Adipocyte (in vitro differentiated cells): ENCODE data around the gene SH3YL1.

Source experiments
- DNase-seq: peaks from one replicate; pipeline ENCODE4 v3.0.0-alpha.2; 2015; ENCODE audit warnings: low read depth
- H3K27me3 ChIP-seq: replicated peaks from 2 replicates; pipeline ENCODE4 v1.7.0; 2013; ENCODE audit warnings: mild to moderate bottlenecking, low read length, moderate library complexity; ENCODE audit not compliant: control insufficient read depth, insufficient read depth
- H3K36me3 ChIP-seq: 2 replicates; pipeline ENCODE4 v1.7.0; 2013; ENCODE audit warnings: low read length, mild to moderate bottlenecking, moderate library complexity; ENCODE audit not compliant: control insufficient read depth, insufficient read depth, severe bottlenecking
- H3K4me1 ChIP-seq: 2 replicates; pipeline ENCODE4 v1.7.0; 2013; ENCODE audit warnings: mild to moderate bottlenecking, low read length, moderate library complexity; ENCODE audit not compliant: control insufficient read depth, insufficient read depth
- H3K4me3 ChIP-seq: 2 replicates; pipeline ENCODE4 v1.7.0; 2013; ENCODE audit warnings: mild to moderate bottlenecking, low read length, moderate library complexity
- H3K9ac ChIP-seq: 2 replicates; pipeline ENCODE4 v1.7.0; 2013; ENCODE audit warnings: mild to moderate bottlenecking, low read length, moderate library complexity
- H3K9me3 ChIP-seq: 2 replicates; pipeline ENCODE4 v1.7.0; 2013; ENCODE audit warnings: mild to moderate bottlenecking, low read length, moderate library complexity; ENCODE audit not compliant: control insufficient read depth

The SH3YL1 gene

DNA sequence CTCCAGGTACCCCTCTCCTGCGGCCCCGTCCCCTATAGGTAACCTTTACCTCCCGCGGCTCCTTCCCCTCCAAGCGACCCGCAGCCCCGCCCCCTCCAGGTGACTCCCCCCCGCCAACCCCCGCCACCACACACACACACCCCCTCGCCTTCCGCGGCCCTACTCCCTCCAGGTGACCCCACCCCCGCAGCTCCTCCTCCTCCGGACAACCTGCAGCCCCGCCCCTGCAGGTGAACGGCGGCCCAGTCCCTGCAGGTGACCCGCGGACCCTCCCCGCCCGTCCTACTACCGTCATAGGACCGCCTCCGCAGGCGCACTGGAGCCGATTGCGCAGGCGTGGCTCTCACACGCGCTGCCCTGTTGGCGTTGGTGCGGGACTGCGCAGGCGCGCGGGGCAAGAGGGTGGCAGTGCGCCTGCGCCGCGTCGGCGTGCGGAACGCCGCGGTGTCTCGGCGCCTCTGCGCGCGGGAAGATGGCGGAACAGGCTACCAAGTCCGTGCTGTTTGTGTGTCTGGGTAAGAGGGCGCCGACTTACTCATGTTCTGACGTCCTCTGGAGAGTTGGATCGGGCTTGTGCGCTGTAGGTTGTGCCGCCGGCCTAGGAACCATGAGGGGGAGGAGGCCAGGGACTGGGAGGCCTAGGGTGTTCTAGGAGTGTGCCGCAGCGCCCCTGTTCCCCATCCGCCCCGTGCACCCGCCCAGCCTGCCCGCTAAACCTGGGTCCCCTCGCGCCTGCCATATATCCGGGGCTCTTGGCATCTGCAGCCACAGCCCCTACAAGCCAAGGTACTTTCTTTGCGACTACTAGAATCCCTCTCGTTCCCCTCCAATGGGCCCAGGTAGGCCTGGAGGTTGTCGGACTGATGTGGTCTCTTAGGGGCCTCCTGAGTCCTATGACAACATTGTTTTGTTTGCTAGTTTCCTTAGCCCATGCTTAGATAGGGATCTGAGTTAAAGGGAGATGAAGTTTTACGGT, 949 bp upstream of the SH3YL1 start, which contains the start of gene ACP1:
TSS of gene ACP1 (plus strand) at position 455 of the 976 bp plus-strand sequence. CDS start at position 473, 18 bp downstream.
- Histone ChIP-seq H3K9ac (peak within 1 kb of the TSS; percentile 87), H3K36me3 (peaks cover 3% of the 10 kb centered on the region), H3K27me3 (no peaks in the 10 kb centered on the region), H3K4me1 (peaks cover 7% of the 10 kb centered on the region), H3K4me3 (peak within 1 kb of the TSS; percentile 94), H3K9me3 (no peaks in the 10 kb centered on the region)
- DNase-seq, result peak; percentile 98

DNA sequence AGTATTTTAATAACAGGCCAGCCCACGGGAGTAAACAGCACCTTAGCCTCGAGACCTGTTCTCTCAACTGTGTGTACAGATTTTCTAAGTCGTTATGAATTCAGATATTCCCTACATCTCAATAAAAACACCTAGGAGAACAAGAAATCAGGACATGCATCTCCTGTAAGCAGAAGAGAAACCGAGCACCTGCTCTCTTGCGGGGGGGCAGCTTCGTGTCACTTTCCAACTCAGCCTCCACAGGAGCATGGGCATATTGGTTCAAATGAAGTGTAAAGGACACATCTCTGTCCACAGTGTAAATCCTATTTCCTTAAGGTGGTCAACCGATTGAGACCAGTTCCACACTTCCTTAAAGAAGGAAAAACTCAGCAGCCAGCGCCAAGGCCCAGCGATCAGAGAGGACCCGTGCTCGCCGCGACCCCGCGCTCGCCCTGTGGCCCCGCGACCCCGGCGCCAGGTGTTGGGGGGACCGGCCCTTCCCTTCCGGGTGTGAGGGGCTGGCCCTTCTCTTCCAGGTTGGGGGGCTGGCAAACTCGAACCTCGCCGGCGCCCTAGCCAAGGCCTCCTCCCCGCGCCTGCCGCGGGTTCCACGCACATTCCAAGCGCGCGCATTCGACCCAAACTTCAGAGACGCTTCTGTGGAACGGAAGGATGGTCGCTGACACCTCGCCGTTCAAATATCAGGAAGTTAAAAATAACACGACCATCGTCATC, 652 bp downstream of the SH3YL1 start:
- Histone ChIP-seq H3K4me1 (peaks cover 7% of the 10 kb centered on the region), H3K36me3 (peaks cover 3% of the 10 kb centered on the region), H3K4me3 (peak overlapping the region; percentile 94), H3K9ac (peak overlapping the region; percentile 81), H3K27me3 (no peaks in the 10 kb centered on the region), H3K9me3 (peaks cover under 1% of the 10 kb centered on the region)
- no peak for DNase-seq

DNA sequence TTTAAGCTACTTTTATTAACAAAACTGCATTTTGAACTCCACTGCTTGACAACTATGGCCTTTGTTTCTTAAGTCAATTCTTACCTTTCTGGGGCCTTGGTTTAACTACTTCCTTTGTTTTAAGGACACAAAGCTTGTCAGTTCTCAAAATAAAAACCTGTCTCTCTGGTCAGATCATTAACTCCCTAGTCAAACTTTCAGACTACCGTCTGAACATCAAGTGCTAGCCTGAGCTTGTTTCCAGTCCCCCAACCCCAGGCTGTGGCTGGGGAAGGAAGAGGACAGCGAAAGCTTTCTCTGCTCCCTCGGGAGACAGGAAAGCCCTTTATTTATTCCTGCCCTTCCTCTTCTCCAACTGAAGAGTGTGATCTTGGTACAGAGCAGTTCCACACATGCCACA, 1.7 kb downstream of the SH3YL1 start:
- Histone ChIP-seq H3K4me1 (peaks cover 7% of the 10 kb centered on the region), H3K4me3 (no peak overlapping the region), H3K27me3 (no peaks in the 10 kb centered on the region), H3K9me3 (peaks cover 7% of the 10 kb centered on the region), H3K9ac (no peak overlapping the region), H3K36me3 (peaks cover 3% of the 10 kb centered on the region)
- no peak for DNase-seq

DNA sequence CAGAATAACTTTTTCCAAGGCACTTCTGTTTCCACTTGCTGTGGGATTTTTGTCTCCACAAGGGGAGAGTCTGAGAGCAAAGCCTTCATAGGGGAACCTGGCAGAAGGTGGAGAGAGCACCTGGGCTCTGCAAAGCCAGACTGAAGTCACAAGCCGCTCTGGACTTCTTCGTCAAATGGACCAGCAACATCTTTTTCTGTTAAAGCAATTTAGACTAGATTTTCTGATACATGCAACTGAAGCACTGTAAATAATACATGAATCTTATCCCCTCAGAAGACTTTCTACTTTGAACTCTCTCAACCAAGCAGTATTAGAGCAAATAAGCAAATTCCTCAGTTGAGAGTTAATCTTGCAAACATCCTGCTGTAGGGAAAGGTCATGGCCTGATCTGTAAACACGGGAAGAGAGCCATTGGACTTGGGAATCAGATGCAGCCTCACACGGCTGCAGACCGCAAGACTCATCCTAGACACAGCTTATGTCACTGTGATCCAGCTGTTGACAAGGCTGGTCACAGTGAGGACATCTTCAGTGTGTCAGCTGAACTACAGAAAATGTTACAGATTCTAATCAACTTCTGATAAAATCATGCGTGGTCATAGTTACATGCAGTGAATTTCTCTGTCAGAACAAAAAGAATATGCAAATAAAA, 3.2 kb downstream of the SH3YL1 start:
- Histone ChIP-seq H3K9ac (no peak overlapping the region), H3K4me1 (peaks cover 4% of the 10 kb centered on the region), H3K36me3 (peaks cover 3% of the 10 kb centered on the region), H3K4me3 (no peak overlapping the region), H3K9me3 (peaks cover 7% of the 10 kb centered on the region), H3K27me3 (no peaks in the 10 kb centered on the region)
- no peak for DNase-seq

DNA sequence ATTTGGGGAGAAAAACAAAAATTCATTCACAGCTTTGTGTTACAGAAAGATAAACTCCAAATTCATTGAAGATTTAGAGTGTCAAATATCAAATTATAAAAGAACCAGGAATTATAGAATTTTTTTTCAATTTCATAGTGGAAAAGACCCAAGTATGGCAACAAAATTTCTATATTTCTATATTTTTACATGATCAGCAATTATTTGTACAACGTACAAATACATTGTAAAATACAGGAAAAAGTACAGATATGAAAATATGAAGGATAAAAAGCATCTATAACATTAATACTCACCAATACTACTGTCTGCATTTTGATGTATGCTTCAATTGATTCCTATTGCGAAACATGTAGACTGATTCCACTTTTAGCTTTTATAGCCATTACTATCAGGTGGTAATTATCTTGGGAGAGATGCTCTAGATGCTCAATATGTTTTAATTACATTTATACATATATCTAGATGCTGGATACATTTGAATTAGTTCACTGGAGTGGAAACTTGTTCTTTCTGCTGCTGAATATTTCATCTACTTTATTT, 4.0 kb downstream of the SH3YL1 start:
- H3K9me3 ChIP-seq, result peaks cover 7% of the 10 kb centered on the region
- no peak for DNase-seq

DNA sequence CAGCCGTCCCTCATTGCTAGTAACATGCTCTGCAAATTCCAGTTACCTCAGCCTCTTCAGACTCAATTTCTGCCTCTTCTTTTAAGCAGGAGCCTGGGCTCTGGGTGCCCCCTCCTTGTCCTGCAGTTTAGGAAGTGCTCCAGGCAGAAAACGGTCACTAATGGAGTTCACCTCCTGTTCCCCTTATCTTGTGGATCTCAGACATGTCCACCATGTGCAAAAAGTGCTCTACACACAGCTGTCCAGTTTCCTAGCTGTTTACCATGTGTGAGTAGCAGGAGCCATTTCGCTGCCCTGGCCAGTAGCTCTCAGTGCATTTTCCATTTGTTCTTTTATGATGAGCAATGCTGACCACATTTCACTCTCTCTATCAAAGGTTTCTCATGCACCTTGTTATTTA, 4.9 kb downstream of the SH3YL1 start:
- DNase-seq, result no peak
- no peak overlapping the region for H3K9ac ChIP-seq
- peaks cover 7% of the 10 kb centered on the region for H3K9me3 ChIP-seq
- H3K27me3 ChIP-seq, result no peaks in the 10 kb centered on the region
- no peak overlapping the region for H3K4me3 ChIP-seq
- H3K36me3 ChIP-seq, result peaks cover 3% of the 10 kb centered on the region
- no peaks in the 10 kb centered on the region for H3K4me1 ChIP-seq

More for the DNA sequence above, 4.0 kb downstream of the SH3YL1 start:
- no peaks in the 10 kb centered on the region for H3K27me3 ChIP-seq
- H3K4me3 ChIP-seq, result no peak overlapping the region
- H3K36me3 ChIP-seq, result peaks cover 3% of the 10 kb centered on the region
- H3K4me1 ChIP-seq, result no peaks in the 10 kb centered on the region
- no peak overlapping the region for H3K9ac ChIP-seq

DNA sequence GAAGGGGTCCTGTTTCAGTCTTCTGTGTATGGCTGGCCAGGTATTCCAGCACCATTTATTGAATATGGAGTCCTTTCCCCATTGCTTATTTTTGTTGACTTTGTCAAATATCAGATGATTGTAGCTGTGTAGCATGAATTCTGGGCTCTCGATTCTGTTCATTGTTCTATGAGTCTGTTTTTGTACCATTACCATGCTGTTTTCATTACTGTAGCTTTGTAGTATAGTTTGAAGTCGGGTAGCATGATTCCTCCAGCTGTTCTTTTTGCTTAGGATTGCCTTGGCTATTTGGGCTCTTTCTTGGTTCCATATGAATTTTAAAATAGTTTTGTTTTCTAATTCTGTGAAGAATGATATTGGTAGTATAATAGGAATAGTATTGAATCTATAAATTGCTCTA, 6.0 kb downstream of the SH3YL1 start:
- Histone ChIP-seq H3K9ac (no peak overlapping the region), H3K36me3 (peaks cover 3% of the 10 kb centered on the region), H3K9me3 (peaks cover 7% of the 10 kb centered on the region), H3K4me1 (no peaks in the 10 kb centered on the region), H3K4me3 (no peak overlapping the region), H3K27me3 (no peaks in the 10 kb centered on the region)
- no peak for DNase-seq

DNA sequence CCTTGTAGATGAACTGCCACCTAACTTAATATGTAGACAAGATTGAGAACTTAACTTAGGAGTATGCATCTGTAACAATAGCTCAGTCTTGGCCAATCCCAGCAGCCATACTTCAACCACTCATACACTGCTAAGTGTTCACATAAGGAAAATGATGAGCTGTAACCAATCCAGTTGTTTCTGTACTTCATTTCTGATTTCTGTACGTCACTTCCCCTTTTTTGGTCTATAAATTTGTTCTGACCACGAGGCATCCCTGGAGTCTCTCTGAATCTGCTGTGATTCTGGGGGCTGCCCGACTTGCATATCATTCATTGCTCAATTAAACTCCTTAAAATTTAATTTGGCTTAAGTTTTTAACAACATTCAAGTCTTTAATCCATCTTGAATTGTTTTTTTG, 6.4 kb downstream of the SH3YL1 start:
- Histone ChIP-seq H3K9ac (no peak overlapping the region), H3K27me3 (no peaks in the 10 kb centered on the region), H3K4me3 (no peak overlapping the region), H3K36me3 (peaks cover 7% of the 10 kb centered on the region), H3K4me1 (no peaks in the 10 kb centered on the region), H3K9me3 (peaks cover 7% of the 10 kb centered on the region)
- DNase-seq, result no peak

DNA sequence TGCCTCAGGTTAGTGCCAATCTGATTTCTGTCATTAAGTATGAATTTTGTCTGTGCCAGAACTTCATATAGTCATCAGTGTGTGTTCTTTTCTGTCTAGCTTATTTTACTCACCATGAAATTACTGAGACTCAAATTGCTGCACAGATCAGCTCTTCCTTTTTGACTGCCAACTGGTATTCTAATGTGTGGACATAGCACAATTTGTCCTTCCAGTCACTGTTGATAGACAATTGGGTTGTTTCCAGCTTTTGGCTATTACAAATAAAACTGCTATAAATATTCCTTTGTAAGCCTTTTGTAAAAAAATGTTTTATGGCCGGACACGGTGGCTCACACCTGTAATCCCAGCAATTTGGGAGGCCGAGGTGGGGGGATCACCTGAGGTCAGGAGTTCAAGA, 7.7 kb downstream of the SH3YL1 start:
- Histone ChIP-seq H3K4me3 (no peak overlapping the region), H3K9me3 (peaks cover 7% of the 10 kb centered on the region), H3K9ac (no peak overlapping the region), H3K27me3 (no peaks in the 10 kb centered on the region), H3K36me3 (peaks cover 13% of the 10 kb centered on the region), H3K4me1 (no peaks in the 10 kb centered on the region)
- DNase-seq, result no peak

DNA sequence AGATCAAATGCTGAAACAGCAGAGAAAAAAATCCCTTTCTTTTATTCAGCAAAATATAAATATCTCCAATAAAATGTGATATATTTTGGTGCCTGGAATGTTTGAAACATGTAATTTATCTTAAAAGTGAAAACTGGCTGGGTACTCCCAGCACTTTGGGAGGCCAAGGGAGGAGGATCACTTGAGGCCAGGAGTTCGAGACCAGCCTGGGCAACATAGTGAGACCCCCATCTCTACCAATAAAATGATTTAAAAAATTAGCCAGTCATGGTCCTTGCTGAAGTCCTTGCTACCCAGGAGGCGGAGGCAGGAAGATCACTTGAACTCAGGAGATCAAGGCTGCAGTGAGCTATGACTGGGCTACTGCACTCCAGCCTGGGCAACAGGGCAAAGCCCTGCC, 8.6 kb downstream of the SH3YL1 start:
- Histone ChIP-seq H3K9me3 (peaks cover 7% of the 10 kb centered on the region), H3K9ac (no peak overlapping the region), H3K27me3 (no peaks in the 10 kb centered on the region), H3K36me3 (peaks cover 19% of the 10 kb centered on the region), H3K4me3 (no peak overlapping the region), H3K4me1 (no peaks in the 10 kb centered on the region)
- no peak for DNase-seq

DNA sequence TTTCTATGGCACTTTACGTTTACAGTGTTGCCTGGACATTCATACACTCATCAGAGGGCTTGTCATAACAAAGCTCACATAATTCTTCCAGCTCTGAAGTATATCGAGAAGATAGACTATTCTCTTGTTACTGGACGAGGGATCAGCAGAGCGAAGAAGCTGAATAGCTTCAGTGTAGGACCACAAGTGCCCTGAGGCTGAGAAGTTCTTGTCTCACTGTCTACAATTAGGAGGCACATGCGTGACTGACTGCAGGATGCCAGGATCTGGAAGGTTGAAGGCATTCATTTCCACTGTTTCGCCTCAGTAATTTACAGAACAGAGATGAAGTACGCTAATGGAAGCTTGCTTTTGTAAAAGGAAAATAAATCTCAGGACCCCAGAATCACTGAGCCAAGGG, 9.6 kb downstream of the SH3YL1 start:
- peaks cover 23% of the 10 kb centered on the region for H3K36me3 ChIP-seq
- peak; percentile 8 for DNase-seq
- no peak overlapping the region for H3K4me3 ChIP-seq

More for the DNA sequence above, 9.6 kb downstream of the SH3YL1 start:
- Histone ChIP-seq H3K4me1 (no peaks in the 10 kb centered on the region), H3K9me3 (peaks cover 7% of the 10 kb centered on the region), H3K27me3 (no peaks in the 10 kb centered on the region), H3K9ac (no peak overlapping the region)
